Stimulated activated CD8-positive, alpha-beta memory T cell treated with anti-CD3 and anti-CD28 coated beads, Interleukin-7, amount 100 ng/mL, for 1 hour (primary cell): ENCODE results near the gene C1orf56.
A peak's percentile ranks its signal among the peaks of the same experiment; 100 is the strongest.
"Not testable (repeated sequence)": the region's sequence is repeated elsewhere in the genome, so short reads cannot be mapped to it uniquely, and the experiment has no call there.

Source experiments
- DNase-seq, 2 donors: peaks; one replicate each; pipeline ENCODE4 v3.0.0-alpha.2; 2020; ENCODE audit warnings: low read depth in 2 of 2

The C1orf56 gene

DNA sequence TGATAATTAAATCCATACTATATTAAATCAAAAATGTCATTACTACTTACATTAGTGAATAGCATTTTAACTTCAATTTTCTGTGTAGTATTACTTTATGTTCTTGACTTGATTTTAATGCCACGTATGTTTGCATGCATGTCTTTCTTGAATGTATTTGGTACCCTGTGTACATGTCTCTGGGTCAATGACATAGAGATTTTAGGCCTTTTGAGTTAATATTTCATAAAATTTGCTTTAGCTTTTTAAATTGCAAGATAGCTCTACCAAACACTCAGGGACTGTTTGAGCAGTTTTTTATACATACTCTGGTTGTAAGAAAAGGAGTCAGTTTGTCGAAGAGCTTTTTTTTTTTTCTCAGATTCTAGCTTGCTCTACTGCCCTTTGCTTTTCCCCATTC, 14.2 kb downstream of the C1orf56 start:
- DNase-seq: no peak

DNA sequence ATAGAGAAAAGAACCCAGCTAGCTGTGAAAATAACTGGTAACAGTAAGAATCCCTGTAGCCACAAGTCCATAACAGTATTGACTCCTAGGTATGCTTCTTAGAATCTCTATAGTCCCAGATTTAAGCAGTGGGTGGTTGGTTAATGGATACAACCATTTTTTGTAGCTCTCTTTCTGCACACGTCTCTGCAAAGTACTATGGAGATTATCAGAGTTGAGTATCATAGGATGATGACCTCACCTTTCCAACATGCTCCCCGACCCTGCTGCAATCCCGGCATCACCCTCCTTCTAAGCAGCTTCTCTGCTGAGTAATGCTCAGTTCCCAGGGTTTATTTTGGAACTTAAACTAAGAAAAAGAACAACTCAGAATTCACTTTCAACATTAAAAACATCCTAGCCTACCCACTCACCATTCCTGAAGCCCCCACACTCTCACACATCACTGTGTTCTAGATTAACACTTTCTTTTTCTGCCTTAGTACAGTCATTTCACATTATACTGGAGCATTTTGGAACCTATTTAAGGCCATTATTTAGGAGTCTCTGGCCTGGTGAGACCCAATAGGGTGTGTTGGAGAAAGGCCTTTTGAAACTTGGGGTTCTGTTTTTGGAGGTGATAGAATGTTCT, 15.3 kb downstream of the C1orf56 start:
- DNase-seq: no peak

DNA sequence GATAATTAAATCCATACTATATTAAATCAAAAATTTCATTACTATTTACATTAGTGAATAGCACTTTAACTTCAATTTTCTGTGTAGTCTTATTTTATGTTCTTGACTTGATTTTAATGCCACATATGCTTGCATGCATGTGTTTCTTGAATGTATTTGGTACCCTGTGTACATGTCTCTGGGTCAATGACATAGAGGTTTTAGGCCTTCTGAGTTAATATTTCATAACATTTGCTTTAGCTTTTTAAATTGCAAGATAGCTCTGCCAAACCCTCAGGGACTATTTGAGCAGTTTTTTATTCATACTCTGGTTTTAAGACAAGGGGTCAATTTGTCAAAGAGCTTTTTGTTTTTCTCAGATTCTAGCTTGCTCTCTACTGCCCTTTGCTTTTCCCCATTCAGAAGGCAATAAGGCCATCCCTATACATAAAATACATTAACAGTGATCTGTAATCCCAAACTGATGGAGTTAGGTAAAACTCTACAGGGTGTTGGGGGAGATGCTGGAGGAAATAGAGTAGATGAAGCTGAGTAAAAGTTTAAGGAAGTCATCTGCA, 17.6 kb downstream of the C1orf56 start:
- DNase-seq: no peak

DNA sequence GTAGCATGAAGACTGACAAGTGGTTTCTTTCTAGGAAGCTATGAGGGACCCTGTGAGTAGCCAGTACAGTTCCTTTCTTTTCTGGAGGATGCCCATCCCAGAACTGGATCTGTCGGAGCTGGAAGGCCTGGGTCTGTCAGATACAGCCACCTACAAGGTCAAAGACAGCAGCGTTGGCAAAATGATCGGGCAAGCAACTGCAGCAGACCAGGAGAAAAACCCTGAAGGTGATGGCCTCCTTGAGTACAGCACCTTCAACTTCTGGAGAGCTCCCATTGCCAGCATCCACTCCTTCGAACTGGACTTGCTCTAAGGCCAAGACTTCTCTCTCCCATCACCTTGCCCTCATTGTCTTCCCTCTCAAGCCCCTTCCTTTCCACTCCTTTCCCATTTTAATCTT, 19.6 kb downstream of the C1orf56 start:
- no peak for DNase-seq

DNA sequence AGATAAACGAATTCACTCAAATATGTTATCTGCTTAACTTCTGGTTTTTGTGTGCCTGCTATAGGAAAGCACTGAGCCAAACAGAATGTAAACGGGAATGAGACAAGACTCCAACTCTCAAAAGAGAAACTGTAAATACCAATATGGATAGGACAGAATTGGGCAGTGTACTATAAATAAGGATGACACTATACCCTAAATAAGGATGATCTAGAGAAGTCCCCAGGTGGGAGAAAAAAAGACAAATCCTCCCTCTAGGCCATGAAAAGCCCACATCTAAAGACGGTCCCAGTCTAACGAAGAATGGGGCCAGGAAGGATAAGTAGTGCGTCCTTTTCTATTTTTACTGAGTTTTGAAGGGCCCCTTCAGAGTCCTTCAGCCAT, 21.5 kb downstream of the C1orf56 start:
- no peak for DNase-seq

DNA sequence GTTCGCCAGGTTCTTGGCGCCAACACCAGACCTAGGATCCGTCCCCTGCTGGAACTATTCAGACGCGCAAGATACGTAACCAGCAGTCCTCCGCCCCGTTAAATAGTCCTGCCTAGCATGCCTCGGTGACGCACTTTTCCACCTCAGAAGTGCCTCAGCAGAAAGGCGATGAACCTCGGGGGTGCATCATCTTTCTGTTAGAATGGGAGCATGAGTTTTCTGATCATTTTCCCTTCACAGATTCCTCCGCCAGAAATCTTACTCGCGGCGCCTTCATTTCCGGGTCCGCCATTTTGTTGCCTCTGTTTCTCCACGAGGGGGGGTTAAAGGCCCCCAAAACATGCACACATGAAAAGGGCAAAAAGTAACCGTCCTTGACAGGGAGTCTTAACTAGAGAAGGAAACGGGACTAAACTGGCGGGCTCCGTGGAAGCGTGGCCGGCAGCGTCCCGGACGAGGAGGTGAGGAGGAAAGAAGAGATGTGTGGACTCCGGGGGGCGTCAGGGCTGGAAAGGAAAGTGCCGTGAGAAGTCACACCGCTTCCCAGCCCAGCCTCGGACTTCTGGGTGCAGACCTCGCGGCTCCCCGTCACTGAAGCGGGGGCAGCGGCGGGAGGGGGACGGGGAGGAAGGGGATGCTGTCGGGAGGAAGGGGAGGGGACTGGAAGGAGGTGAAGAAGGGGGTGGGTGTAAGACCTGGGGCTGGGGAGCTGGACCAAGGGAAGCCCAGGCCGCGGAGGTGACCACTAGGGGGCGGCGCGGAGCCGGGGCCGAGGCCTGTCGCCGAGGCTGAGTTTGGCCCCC, 23.1 kb downstream of the C1orf56 start, which contains the start of gene GABPB2:
Gene GABPB2, plus strand, starts transcription at position 288 of the 803 bp plus-strand sequence. CDS start 17,429 bp downstream, outside the sequence.
- peak; percentile 63 to 69 for DNase-seq

DNA sequence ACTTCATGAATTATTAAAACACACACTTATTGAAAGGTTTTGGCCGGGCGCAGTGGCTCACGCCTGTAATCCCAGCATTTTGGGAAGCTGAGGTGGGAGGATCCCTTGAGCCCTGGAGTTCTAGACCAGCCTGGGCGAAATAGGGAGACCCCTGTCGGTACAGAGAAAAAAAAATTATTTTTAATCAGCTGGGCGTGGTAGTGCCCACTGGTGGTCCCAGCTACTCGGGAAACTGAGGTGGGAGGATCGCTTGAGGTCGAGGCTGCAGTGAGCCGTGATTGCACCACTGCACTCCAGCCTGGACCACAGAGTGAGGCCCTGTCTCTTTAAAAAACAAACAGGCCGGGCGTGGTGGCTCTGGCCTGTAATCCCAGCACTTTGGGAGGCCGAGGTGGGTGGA, 24.7 kb downstream of the C1orf56 start:
- no peak for DNase-seq

DNA sequence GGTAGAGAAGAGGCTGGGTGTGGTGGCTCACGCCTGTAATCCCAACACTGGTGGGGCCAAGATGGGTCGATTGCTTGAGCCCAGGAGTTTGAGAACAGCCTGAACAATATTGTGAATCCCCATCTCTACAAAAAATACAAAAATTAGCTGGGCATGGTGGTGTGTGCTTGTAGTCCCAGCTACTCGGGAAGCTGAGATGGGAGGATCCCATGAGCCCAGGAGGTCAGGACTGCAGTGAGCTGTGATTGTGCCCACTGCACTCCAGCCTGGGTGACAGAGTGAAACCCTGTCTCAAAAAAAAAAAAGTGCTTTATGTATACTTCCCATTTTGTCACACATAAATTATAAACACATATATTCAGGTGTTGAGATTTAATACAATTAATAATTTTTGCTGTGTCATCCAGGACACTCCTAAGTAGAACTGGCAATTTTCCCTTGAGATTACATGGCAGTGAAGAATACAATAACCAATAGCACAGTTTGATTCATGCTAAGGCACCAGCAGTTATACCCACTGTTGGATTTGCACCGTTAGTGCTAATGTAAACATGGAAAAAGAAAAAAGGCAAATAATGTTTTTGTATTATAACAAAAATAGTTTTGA, 38.5 kb downstream of the C1orf56 start:
- DNase-seq: no peak

DNA sequence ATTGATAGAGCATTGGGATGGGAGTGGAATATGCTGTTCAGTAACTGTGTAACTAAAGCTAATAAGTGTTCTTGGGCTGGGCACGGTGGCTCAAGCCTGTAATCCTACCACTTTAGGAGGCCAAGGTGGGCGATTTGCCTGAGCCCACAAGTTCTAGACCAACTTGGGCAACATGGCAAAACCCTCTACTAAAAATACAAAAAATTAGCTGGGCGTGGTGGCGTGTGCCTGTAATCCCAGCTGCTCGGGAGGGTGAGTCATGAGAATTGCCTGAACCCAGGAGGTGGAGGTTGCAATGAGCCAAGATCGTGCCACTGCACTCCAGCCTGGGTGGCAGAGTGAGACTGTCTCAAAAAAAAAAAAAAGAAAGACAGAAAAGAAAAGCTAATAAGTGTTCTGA, 49.9 kb downstream of the C1orf56 start:
- DNase-seq: not testable (repeated sequence)

DNA sequence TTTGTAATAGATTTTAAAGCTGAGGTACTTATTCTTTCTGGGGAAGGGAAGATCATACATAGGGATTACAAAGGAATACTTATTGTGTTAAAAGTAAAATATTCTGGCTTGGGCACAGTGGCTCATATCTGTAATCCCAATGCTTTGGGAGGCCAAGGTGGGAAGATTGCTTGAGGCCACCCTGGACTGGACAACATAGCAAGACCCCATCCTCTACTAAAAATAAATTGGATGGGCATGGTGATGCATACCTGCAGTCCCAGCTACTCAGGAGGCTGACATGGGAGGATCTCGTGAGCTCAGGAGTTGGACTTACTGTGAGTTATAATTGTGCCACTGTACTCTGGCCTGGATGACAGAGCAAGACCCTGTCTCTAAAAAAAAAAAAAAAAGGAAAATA, 50.6 kb downstream of the C1orf56 start:
- no peak for DNase-seq
